NCI-H187 (cell line): ENCODE results near the gene COL6A1.
"Not testable (repeated sequence)": the region's sequence is repeated elsewhere in the genome, so short reads cannot be mapped to it uniquely, and the experiment has no call there.

Experiments used
- DNase-seq, 2 experiments: peaks; one replicate each; lab custom pipeline; 2025; lab: John Stamatoyannopoulos, UW

Gene COL6A1

DNA sequence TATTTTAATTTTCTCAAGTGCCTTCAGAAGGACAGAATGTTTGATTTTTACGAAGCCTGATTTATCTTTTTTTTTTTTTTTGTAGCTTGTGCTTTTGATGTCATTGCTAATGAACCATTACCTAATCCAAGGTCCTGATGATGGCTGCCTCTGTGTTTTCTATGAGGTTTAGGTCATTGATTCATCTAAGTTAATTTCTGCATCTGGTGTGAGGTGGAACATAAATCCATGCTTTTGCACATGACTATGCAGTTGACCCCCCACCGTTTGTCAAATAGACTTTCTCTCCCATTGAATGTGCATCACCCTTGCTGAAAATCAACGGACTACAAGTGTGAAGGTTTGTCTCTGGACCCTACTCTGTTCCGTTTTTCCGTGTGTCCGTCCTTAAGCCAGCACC, 50.5 kb downstream of the COL6A1 start:
- DNase-seq, result no peak

DNA sequence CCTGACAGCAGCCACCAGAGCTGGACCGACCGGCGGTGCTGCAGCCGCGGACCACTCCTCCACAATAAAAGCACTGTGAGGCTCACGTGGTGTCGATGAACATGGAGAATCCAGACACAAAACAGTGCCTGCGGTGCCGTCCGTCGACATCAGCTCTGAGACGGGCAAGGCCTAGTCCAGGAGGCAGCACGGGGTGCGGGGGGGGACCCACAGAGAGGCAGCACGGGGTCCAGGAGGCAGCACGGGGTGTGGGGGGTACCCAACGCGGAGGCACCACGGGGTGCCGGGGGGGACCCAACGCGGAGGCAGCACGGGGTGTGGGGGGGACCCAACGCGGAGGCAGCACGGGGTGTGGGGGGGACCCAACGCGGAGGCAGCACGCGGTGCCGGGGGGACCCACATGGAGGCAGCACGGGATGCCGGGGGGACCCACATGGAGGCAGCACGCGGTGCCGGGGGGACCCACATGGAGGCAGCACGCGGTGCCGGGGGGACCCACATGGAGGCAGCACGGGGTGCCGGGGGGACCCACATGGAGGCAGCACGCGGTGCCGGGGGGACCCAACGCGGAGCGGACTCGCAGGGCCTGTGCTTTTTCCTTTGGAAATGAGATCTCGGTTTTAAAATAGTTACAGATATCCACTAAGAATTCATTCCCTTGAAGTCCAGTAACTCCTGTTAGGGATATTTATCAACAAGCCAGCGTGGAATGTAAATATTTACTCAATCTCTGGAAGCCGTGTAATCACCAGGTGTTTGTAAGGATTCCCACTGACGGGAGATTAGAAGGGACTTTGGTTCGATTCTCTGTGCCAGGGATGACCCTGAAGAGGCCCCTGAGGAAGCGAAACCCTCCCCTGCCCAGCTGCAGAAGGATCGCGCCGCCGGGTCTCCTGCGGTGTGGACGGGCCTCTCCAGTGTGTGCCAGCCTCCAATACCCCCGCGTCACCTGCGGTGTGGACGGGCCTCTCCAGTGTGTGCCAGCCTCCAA, 52.1 kb downstream of the COL6A1 start:
- no peak for DNase-seq

DNA sequence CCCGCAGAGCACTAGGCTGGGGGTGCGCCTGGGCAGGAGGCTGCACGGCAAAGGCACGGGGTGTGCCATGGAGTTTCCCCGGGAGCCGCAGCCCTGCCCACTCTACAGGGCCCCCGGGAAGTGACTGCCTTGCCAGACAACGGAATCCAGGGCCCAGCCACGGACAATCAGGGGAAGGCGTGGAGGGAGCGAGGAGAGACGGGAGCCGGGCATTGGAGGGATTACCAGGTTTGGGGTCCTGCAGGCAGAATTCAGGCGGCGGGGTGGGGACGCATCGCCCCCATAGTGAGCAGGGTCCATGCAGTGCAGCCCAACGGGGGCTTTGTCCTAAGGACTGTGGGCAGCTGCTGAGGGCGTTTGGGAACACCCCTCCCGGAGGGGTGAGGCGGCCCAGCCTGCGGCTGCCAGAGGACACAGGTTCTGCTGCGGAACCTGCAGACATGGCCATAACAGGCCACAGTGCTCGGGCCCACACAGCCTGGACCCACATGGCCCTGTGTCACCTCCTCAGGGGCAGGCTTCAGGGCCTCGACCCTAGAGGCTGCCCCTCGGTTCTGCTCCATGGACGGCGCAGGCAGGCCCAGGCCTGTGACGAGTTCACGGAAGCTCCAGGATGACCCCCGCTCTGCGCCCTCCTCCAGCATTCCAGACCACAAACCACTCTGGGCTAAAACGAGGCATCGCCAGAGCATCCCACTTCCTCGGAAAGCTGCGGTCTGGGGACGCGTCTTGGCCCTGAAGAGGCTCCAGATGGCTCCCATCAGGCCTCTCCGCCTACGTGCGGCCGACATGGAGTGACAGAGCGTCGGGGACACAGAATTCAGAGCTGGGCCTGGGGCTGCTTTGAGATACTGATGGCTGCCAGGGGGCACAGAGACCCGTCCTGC, 54.5 kb downstream of the COL6A1 start:
- no peak for DNase-seq

DNA sequence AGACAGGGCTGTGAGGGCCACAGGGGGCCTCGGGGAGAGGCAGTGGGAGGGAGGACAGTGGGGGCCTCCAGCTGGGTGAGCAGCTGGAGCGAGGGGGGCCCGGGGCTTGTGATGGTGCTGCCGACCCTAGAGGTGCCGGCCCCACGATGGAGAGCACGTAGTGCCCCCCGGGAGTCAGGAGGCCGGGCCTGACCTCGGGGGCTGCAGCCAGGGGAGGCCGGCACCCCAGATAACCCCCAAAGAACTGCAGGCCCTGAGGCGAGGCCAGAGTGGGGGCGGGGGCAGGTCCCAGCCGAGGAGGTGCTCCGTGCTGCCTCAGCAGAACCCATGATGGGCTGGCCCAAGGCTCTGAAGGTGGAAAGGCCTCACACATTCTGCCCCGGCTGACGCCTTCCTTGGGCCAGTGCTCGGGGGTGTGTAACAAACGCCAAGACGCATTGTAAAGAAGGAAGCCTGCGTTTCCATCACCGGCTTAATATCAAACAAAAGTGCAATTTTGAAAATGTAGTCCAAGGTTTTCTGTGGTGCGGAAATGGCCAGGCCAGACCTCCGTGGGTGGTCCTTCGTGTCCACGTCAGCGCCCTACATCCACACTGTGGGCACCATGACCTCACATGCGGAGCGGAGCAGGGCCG, 55.2 kb downstream of the COL6A1 start:
- DNase-seq, result no peak

DNA sequence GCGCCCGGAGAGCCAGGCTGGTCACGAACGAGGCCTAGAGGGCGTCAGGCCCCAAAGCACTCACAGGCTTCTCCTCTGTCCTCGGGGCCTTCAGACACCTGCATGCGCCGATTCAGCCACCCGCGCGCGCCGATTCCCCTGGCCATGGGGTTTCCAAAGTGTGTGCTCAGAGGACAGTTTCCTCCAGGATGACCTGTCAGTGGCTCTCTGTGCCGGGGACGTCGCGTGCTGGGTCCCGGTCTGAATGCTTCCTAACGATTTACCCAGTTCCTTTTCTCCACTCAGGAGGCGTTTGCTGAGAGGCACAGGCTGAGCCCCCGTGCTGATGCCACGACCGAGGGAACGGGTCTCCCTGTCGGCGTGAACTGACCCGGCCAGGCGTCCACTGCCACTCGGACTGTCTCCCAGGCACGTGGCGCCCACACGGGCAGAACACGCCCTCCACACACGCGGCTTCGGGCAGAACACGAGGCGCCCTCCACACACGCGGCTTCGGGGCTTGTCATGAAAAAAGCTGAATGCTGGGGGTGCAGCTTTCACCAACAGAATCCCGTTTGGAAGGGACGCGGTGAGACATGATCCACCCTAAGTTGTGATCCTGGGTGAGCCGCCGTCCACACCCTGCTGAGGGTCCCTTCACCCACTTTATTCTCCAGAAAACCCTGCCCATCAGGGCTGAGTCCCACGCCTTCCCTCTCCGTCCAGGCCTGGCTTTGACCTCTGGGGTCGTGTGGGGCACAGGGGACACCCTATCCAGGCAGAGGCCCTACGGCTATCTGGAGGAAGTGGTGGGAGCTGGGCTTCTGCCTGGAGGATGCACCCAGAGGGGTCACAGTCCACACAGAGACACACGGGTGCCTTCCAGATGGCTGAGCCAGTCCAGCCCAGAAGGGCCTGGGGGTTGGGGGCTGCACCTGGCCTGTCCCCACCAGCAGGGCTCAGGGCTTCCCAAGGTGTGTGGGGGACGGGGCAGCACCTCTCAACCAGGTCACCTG, 56.1 kb downstream of the COL6A1 start:
- DNase-seq, result no peak

DNA sequence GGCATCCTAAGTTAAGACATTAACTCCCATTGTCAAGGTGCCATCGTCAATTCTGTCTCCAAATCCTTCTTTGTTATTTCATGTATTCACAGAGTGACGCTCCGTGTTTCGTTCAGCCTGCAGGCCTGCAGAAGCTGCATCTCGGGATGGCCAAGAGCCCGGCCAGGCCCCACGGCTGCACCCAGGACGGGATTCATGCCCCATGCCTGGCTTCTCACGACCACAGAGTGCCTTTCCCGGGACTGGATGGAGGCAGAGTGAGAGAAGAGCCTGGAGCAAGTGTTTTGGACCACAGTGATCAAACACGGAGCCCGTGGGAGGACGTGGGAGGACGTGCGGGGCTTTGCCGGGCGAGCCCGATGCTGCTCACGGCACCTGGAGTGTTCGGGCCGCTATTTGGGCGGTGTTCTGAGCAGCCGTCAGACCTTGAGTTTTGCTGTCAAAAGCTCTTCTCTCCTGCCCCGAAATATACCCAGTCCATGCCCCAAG, 56.8 kb downstream of the COL6A1 start:
- no peak for DNase-seq

DNA sequence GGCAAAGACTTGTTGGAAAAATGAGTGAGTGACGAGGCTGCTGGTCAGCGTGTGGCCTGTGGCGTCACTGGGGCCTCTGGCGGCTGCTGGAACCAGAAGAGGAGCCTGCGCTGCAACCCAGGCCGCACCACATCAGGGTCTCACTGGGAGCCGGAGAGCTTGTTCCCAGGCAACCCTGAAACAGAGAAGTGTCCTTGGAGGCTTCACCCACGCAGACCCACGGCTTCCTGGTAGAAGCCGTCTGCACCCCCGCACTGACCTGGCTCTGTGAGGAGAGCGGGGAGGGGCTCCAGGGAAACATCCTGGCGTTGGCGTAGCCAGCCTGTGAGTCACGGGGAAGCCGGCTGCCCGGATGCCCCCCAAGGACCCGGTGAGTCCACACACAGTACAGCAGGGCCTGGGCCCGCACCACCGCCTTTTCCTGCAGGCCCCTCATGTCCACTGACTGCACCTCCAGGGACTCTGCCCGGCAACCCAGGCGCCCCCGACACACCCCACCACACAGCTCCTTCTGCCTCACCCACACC, 57.4 kb downstream of the COL6A1 start:
- no peak for DNase-seq

DNA sequence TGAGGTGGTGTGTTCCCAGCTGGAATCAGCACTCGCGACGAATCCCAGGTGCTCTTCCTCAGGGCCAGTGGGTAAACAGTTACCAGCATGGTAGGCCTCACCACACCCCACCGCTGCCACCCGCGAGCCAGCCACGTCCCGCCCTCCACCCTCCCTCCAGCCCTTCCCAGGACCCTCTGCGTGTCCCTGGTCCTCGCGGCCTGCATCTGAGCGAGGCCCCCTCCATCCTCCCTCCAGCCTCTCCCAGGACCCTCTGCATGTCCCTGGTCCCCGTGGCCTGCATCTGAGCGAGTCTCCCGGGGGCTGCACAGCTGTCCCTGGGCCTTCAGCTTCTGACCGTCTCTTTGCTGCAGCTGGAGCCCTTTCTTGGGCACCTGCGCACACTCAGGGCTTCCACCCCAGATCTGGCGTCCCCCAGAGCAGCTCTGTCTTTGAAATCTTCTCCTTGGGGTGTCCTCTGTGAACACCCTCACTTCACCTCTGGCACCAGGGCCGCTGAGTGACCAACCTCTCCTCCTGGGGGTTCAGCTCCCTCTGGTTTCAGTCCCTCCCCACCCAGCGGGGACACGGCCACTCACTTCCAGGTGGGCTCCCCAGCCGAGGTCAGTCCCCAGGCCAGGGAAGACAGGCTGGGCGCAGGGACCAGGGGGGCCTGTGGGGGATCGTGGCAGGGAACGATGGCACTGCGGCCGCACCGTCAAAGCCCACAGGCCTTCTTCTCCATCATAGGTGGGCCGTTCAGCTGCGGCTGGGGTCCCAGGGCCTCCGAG, 58.5 kb downstream of the COL6A1 start:
- DNase-seq, result no peak

DNA sequence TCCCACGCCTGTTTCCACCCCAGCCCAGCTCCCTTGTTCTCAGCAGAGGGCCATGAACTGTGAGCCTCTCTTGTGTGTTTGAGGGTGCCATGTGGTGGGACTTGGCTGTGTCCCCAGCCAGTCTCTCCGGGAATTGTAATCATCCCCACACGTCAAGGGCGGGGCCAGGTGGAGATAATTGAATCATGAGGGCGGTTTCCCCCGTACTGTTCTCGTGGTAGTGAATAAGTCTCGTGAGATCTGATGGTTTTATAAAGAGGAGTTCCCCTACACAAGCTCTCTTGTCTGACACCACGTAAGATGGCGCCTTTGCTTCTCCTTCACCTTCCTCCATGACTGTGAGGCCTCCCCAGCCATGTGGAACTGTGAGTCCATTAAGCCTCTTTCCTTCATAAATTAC, 59.1 kb downstream of the COL6A1 start:
- DNase-seq, result no peak

DNA sequence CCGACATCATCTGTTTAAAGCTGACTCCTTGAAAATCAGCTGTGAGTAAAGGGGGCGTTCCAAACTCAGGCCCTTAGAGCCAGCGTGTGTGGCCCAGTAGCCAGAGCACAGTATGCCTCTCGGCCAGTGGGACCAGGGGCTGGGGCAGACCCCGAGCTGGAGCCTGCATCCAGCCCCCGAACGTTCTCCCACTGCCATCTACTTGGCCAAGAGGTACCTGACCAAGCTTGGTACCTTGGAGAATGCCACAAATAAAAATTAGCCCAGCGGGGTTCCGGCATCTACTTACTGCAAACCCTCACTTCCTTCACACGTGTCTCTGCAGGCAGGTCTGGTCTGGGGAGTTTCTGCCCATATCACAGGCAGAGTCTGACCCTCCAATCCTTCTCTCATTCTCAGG, 59.6 kb downstream of the COL6A1 start:
- DNase-seq, result no peak

DNA sequence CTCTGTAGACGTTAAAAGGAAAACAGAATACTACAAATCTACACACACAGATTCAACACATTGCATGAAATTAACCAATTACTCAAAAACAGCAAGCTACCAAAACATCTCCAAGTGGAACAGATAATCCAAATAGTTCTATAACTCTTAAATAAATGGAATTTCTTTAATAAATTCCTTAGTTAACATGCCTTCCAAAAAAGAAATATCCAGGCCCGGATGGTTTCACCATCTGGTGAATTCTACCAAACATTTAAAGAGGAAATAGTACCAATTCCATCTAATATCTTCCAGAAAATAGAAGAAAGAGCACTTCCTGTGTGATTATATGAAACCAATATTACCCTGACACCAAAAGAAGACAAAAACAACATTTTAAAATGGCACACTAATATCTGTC, 63.6 kb downstream of the COL6A1 start:
- no peak for DNase-seq

DNA sequence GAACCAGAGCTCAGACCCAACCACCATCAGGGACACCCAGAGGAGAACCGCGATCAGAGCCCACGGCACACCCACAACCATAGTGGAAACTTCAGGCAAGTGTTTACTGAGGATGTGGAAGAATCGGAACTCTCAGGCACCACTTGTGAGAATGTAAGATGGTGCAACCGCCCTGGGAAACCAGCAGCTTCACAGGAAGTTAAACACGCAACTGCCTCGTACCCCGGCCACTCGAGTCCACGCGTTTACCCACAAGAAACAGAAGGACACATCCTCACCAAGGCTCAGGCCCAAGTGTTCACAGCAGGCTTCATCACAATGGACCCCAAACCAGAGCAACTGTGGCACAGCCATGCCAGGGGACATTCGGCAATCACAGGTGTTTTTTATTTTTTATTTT, 64.9 kb downstream of the COL6A1 start:
- DNase-seq, result no peak

DNA sequence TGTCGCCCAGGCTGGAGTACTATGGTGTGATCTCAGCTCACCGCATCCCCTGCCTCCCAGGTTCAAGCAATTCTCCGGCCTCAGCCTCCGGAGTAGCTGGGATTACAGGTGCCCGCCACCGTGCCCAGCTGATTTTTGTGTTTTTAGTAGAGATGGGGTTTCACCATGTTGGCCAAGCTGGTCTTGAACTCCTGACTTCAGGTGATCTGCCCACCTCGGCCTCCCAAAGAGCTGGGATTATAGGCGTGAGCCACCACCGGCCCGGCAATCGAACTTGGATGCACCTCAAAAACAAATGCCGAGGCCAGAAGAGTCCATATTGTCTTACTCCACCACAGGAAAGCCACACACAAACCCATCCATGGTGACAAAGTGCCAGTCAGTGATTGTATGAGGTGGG, 65.3 kb downstream of the COL6A1 start:
- DNase-seq, result not testable (repeated sequence)

DNA sequence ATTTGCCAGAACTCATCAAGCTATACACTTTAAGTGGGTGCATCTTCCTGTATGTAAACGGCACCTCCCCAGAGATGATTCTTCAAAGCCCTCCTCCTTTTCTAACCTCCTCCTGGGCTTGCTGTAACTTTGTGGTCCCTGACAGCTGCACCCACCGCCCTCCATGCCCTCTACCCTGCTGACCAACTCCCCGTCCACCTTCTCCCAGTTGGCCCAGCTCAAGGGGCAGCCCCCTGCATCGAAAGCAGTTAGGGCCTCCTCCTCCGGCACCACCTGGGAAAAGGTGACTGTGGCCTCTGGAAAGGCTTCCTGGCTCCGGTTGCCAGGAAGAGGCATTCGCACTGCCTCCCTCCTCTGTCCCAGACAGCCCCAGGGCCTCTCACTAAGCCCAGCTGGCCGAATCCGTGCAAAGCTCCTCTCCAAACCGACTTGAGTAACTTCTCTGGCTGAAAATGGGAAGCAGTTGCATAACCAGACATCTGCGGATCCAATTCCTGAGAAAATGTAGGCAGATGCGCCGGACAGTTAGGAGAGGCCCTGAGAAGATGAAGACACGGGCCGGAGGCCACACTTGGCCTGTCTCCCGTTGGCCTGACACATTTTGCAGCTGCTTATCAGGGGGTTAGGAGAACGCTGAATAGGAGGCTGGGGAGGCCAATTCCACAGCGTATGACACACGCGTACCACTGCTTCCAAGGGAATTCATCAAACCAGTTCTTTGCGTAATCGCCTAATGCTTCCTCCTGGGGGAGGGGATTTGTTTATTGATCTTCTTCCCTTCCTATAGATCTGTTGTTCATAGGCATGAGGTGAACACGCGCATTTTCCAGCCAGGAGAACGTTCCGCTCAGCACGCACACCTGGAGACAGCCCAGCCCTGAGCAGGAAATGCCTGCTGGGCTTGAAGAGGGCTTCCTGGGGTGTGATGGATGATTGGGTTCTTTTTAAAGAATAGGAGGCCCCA, 67.6 kb downstream of the COL6A1 start:
- DNase-seq, result no peak

DNA sequence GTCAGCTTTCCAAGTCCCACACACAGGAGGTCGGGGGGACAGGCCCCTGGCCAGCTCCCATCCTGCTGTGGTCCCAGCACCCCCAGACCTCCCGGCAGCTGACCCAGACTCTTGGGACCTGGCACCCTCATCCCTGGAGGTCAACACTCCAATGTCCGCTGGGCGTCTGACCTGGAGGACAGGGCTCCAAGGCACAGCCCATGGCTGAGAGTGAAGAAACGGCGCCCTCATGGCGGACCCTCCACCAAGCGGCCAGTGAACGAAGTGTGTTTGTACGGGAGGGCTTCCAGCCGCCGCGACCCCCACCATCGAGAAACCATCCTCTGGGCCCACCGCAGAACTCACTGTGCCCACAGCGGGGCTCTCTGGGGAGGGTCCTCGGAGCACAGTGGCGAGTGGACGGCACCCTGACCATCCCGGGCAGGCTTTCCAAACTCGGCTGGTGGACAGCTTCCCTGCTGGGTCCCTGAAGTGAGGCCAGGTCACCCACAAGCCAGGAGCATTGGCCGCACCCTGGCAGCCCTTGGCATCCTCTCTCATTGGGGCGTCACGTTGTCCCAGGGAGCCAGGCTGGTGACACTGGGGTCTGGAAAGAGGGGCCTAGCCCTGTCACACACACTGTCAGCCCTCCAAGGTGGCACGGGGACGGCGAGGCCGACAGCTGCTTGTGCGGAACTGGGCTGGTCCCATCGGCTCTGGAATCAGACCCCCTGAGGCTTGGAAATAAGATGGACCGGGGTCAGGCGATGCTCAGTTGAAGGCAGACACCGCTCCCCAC, 68.5 kb downstream of the COL6A1 start:
- DNase-seq, result no peak

DNA sequence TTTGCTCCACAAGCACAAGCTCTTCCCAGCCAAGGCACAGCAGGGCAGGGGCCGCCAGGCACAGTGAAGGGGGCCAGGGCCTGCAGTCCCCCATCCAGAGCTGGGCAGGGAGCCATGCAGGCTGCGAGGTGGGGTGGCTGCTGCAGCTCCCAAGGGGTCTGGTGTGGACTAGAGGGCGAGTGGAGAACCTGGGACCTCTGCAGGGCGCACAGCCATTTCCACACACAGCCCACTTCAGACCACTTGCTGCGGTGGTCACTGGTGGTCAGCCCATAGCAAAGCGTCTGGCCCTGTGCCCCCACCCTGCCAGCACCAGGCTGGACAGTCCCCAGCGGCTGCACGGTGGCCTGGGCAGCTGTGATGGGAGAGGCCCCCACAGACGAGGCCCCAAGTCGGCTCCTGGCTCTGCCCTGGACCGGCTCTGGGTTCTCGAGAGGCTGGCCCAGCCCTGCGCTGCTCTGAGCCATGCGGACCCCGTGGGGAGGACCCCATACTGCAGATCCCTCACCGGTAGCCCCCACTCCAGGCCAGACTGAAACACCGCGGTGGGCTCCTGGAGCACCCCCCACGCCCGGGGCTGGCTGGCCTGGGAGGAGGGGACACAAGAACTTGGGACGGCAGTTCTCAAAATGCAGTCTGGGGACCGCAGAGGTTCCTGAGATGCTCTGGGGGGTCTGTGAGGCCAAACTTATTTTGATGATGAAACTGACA, 69.3 kb downstream of the COL6A1 start:
- no peak for DNase-seq

DNA sequence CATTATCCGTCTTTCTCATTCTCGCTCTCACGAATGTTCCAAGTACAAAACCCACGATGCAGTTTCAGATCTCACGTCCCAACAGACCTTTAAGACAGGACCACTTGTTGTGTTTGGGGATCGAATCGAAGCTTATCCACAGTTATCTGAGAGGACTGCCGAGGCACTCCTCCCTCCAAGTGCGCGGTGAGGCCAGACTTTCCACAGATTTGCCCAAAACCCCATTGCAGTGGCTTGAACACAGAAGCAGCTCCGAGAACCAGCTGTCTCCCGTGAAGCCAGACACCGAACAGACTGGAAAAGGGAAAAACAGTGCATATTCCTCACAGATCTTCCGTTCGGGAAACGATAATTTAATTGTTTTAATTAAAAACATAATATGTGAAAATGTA, 69.8 kb downstream of the COL6A1 start:
- DNase-seq, result no peak
